ENCODE results near the gene SLC22A14. TPM values are rescaled to one million over a fixed set of nuclear protein-coding genes. Genes with fewer than 3 reads are reported as not detected.

SLC22A14 gene
- total and polyA plus RNA-seq, 9 of the 15 experiments (the other 6 are each of a cell fraction or from before 2014, with no cell fraction given), result 0.03 to 0.07 TPM; not detected in 7

DNA sequence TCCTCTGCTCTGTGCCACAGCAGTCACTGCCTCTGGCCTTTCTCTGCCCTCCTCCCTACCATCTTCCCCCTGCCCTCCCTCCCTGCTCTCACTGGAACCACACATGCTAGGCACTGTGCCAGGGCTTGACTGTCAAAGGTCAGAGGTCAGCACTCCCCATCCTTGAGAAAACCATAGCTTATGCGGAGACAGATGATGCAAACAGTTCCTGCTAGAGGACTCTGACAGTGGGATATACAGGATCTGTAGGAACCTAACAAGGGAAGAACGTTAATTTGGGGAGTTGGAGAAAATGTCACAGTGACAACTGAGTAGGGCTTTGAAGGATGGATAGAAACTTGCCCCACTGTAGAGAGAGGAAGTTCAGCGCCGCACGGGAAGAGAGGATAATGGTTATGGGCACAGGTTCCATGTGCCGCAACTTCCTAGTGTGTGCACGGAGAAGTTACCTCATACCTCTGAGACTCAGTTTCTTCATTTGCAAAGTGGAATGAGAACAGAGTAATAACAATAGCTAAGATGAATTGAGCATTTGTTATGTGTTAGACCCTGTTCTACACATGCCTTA, 35.2 kb downstream of the SLC22A14 start:
- Histone ChIP-seq H4K20me1 (replicated peaks; ENCODE audit: control insufficient read depth, insufficient read depth, low read length) (no peaks in the 10 kb centered on the region), H3K27ac (ENCODE audit: extremely low read depth, low read depth, low read length) (no peak overlapping the region), H3K9ac (ENCODE audit: insufficient read depth in 1 of 2, low read depth in 2 of 2, low read length in 2 of 2) (no peak overlapping the region), H3K4me2 (ENCODE audit: insufficient read depth, low read length) (no peak overlapping the region), H2AFZ (ENCODE audit: low read depth, low read length) (no peak overlapping the region), H3K27me3 (ENCODE audit: control insufficient read depth in 2 of 2, insufficient read depth in 2 of 2, low read length in 2 of 2) (peaks cover 16 to 73% of the 10 kb centered on the region in 2 experiments), H3K79me2 (ENCODE audit: control insufficient read depth, insufficient read depth, low read length) (no peaks in the 10 kb centered on the region), H3K4me3 (no peak overlapping the region), H3K4me1 (replicated peaks in 1 of 2; ENCODE audit: control insufficient read depth in 2 of 2, insufficient read depth in 2 of 2, low read length in 2 of 2) (peaks cover 0 to 7% of the 10 kb centered on the region in 2 experiments; a peak in 2 of 5 replicates), H3K36me3 (ENCODE audit: control insufficient read depth, insufficient read depth, low read length) (no peaks in the 10 kb centered on the region), H3K9me1 (ENCODE audit: control insufficient read depth, insufficient read depth, low read length) (no peaks in the 10 kb centered on the region), H3K9me3 (replicated peaks; ENCODE audit: control insufficient read depth, insufficient read depth, low read depth, low read length) (no peaks in the 10 kb centered on the region)
- in situ Hi-C loops (cut with MboI), result no loop called here
- no TSS peak for BruUV-seq (replicated peaks)
- 4% methylated on average over 7 of the region's 7 CpGs for WGBS (ENCODE audit: insufficient coverage, low coverage, missing lambda C conversion rate)
- DNase-seq (ENCODE audit: extremely low read depth in 1 of 4, low spot score in 3 of 4), result no peak
- FAIRE-seq, result no peak
- CTCF ChIA-PET (ENCODE audit: low intra/inter-chr PET ratio), result no interaction called here
- intact Hi-C loops (cut with micrococcal nuclease), result no loop called here
- no peak for ATAC-seq
- POLR2A ChIA-PET, result interaction anchor here (0.8 kb wide), 2 partner anchors 12 to 1753 kb away, joined by 3 to 4 read pairs; no protein-coding TSS in a partner anchor
- TF ChIP-seq FOXO4 (CRISPR knock-in tag; IDR thresholded peaks at IDR 0.05), result no peak
- TF ChIP-seq PTRF (tag; IDR thresholded peaks at IDR 0.05), result no peak
- no peak for TF ChIP-seq ZNF146 (CRISPR knock-in tag; IDR thresholded peaks at IDR 0.05; ENCODE audit: unreplicated experiment)
- no peak for TF ChIP-seq STAT5A (IDR thresholded peaks at IDR 0.05; ENCODE audit: borderline replicate concordance, low read length)
- TF ChIP-seq VEZF1 (CRISPR knock-in tag; IDR thresholded peaks at IDR 0.05), result peak; percentile 46
- no peak for TF ChIP-seq HDAC3 (IDR thresholded peaks at IDR 0.05; ENCODE audit: borderline replicate concordance, partially characterized antibody)
- no peak for TF ChIP-seq ZNF436 (CRISPR knock-in tag; IDR thresholded peaks at IDR 0.05)
- TF ChIP-seq, protein P1, sequence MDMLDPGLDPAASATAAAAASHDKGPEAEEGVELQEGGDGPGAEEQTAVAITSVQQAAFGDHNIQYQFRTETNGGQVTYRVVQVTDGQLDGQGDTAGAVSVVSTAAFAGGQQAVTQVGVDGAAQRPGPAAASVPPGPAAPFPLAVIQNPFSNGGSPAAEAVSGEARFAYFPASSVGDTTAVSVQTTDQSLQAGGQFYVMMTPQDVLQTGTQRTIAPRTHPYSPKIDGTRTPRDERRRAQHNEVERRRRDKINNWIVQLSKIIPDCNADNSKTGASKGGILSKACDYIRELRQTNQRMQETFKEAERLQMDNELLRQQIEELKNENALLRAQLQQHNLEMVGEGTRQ (CRISPR knock-in tag; IDR thresholded peaks at IDR 0.05), result no peak
- TF ChIP-seq NR2C1 (IDR thresholded peaks at IDR 0.05), result peak; percentile 58
- TF ChIP-seq NR2C1 (tag; IDR thresholded peaks at IDR 0.05), result peak; percentile 86
- no peak for TF ChIP-seq GTF2E2 (tag; IDR thresholded peaks at IDR 0.05)
- TF ChIP-seq, protein P2, sequence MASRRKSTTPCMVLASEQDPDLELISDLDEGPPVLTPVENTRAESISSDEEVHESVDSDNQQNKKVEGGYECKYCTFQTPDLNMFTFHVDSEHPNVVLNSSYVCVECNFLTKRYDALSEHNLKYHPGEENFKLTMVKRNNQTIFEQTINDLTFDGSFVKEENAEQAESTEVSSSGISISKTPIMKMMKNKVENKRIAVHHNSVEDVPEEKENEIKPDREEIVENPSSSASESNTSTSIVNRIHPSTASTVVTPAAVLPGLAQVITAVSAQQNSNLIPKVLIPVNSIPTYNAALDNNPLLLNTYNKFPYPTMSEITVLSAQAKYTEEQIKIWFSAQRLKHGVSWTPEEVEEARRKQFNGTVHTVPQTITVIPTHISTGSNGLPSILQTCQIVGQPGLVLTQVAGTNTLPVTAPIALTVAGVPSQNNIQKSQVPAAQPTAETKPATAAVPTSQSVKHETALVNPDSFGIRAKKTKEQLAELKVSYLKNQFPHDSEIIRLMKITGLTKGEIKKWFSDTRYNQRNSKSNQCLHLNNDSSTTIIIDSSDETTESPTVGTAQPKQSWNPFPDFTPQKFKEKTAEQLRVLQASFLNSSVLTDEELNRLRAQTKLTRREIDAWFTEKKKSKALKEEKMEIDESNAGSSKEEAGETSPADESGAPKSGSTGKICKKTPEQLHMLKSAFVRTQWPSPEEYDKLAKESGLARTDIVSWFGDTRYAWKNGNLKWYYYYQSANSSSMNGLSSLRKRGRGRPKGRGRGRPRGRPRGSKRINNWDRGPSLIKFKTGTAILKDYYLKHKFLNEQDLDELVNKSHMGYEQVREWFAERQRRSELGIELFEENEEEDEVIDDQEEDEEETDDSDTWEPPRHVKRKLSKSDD (conservative IDR thresholded peaks at IDR 0.05; ENCODE audit: low read length), result no peak
- no peak for TF ChIP-seq ARHGAP35 (IDR thresholded peaks at IDR 0.05; ENCODE audit: partially characterized antibody)
- no peak for TF ChIP-seq SRSF9 (IDR thresholded peaks at IDR 0.05; ENCODE audit: borderline replicate concordance, low read depth, low read length)
- TF ChIP-seq HNRNPL (IDR thresholded peaks at IDR 0.05; ENCODE audit: low read depth, low read length), result no peak
- TF ChIP-seq BRCA1 (IDR thresholded peaks at IDR 0.05), result no peak
- no peak for TF ChIP-seq BRCA1 (CRISPR knock-in tag; IDR thresholded peaks at IDR 0.05)

Measured in K562 (cell line).